GM19023 (cell line): ENCODE measurements around the gene SPATA3.

Experiments used
- ATAC-seq: cut with Tn5 transposase; IDR thresholded peaks from one replicate; pipeline ENCODE4 v1.9.1; 2021; ENCODE audit warnings: mild to moderate bottlenecking, moderate library complexity; ENCODE audit not compliant: unreplicated experiment

The SPATA3 gene

DNA sequence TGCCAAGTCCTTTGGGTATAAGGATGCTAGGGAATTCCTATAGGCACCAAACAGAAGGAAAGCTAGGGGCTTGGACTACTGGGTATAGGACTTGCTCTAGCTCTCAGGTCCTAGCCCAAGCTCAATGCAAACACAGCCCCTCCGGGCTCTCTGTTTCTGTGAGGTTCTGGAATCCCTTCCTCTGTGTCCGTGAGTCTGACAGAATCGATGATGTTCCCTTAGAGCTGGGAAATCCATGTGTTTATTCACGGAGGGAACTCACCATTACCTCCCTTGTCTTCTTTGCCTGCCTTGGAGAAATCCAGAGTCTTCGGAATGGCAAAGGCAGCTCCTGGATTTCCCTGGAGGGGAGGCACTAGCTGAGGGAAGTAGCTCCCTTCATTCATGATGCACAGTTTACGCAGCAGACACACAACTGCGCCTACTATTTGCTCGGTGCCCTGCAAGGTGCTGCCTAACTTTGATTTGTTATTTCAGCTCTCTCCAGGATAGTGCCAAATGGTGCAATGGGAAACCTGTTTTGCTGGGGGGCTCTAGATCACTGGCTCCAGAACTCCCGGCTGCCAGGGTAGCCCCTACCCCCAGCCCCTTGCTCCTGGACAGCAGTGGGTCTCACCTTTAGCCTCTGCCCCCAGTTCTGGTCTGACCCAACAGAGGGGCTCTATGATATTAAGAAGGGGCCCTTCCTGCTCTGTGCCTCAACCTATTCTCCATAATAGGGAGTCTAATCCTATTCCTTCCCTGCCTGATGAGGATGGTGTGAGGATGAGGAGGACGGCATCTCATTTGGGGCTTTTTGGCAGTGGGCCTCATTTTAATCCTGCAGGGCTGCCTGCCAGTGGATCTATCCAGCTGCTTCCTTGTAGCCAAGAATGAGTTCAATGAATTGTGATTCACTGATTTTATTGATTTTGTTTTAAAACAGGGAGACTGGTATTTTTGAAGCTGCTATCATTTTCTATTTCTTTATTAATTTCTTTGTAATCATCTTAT, 52.3 kb downstream of the SPATA3 start:
- no peak for ATAC-seq

DNA sequence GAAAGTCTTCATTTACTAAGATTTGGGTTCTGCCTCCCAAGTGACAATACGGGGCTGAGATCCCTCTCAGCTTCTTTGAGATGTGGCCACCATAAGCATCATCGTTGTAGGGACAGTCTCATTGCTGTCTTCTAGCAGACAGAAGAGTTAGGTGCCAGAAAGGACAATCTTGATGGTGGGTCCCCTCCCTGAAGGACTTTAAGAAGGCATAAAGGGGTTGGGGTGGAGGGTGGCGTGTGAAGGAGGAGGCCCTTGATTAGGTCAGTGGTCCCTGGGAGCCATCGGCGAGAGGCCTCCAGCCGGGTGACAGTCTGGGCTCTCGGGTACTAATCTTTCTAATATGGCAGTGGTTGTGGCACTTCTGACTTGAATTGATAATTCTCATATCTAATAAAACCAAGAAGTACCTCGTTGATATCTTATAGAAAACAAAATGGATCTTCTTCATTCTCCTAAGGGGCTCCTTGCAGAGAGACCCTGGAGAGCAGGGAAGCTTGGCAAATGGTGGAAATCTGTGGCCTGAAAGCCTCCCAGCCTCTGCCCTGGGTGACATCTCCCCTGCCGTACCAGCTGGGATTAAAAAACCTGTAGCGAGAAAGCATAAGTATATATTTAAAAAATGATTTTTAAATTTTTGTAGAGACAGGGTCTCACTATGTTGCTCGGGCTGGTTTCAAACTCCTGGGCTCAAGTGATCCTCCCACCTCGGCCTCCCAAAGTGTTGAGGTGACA, 53.5 kb downstream of the SPATA3 start:
- no peak for ATAC-seq

DNA sequence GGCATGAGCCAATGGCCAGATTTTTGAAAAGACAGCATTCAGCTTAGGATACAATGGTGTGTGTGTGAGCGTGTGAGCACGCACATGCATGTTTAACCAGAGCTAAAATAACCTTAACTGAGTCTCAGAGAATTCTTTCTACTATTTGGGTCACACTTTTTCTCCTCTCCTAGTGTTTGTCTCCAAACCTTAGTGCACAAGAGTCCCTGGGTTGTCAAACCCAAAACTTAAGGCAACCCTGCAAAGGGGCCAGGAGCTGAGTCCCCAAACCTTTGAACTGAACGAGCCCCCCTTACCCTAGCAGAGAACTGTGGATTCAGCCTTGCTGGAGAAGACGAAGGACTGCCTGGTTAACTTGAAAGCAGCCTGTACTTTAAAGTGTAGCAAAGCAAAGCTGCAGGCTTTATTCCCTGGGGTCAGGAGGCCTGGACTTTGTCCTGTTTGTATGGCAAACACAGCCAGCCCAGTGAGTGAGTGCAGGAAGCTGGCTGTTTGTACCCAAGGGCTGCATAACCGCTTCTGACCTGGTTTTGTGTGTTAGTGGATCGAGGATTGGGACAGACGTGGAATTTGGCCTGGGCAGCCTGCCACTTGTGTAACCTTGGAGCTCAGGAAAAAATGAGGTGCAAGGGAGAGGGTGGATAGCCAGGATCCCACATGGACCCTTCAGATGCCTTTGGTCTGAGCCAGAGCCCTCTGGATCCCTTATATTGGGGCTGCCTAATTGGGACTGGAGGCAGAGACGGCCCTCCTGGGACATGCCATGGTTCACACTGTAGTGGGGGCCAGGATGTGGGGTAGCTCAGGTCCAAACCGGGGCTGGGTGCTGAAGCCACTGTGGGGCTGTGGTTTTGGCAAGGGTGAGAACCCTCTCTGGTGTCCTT, 54.3 kb downstream of the SPATA3 start:
- no peak for ATAC-seq

DNA sequence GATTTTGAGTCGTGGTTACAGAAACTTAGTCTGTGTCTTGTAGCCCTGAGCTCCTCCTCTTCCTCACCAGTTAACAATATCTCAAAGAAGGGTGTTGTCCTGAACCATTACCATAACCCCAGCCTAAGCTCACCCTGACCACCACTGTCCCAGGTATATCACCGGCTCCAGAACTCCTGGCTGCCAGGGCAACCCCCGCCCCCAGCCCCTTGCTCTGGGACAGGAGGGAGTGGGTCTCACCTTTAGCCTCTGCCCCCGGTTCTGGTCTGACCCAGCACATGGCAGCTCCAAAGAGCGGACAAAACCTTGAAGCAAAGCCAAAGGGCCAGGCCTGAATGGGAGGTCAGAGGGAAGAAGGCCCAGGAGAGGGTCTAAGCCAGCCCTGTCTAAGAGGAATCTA, 55.2 kb downstream of the SPATA3 start:
- no peak for ATAC-seq

DNA sequence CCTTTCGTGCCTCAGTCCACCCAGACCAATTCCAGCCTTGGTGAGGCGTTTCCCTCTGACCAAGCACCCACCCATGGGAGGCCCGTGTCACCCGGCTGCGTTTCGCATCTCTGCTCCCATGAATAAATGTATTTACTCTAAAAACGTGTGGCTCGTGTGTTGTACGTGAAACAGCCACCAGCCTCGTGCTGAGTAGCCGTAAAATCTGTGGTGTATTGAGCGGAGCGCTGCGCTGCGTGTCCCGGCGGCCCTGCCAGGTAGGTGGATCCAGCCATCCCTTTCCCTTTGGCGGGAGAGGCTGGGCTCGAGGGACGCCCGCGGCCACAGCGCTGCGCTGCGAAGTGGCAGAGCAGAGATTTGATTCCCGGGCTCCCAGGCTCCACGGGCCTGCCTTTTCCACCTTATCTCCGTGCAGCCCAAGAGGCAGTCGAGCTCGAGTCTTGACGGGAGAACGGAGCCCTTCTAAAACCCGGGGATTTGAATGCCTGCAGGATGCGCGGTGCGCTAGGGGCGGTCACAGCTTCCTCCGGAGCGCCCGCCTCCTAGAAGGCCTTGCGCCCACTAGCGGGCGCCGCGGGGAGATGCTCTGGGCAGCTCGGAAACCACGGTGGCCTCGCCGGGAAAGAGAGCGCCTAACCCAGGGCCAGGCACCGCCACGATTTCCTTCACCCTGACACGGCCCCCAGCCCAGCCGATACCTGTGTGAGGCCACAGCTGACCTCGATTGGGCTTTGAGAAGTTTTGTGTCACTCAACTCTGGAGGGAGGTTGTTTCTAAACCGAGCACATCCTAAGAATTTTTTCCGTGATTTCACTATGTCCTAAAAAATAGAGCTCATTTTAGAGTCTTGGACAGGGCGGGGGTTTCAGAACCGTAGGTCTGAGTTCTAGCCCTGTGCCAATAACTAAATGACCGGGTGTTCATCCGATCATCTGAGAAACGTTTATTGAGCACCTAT, 56.9 kb downstream of the SPATA3 start:
- peak; percentile 58 for ATAC-seq

DNA sequence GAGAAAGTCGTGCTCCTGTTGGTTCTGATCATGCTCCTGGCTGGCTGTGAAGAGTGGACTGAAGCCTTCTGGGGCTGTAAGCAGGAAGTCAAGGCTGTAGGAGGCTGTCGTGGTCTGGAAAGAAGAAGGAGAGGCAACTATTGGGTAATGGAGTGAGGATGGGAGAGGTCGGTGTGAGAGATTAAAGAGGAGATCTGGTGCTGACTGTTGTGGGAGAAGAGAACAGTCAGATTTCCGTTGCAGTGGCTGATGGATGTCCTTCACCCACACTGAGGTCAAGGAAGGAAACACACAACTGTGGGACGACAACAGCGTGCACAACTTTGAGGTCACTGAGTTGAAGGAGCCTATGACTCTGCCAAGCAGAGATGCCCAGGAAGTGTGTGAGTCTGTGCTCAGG, 57.9 kb downstream of the SPATA3 start:
- no peak for ATAC-seq

DNA sequence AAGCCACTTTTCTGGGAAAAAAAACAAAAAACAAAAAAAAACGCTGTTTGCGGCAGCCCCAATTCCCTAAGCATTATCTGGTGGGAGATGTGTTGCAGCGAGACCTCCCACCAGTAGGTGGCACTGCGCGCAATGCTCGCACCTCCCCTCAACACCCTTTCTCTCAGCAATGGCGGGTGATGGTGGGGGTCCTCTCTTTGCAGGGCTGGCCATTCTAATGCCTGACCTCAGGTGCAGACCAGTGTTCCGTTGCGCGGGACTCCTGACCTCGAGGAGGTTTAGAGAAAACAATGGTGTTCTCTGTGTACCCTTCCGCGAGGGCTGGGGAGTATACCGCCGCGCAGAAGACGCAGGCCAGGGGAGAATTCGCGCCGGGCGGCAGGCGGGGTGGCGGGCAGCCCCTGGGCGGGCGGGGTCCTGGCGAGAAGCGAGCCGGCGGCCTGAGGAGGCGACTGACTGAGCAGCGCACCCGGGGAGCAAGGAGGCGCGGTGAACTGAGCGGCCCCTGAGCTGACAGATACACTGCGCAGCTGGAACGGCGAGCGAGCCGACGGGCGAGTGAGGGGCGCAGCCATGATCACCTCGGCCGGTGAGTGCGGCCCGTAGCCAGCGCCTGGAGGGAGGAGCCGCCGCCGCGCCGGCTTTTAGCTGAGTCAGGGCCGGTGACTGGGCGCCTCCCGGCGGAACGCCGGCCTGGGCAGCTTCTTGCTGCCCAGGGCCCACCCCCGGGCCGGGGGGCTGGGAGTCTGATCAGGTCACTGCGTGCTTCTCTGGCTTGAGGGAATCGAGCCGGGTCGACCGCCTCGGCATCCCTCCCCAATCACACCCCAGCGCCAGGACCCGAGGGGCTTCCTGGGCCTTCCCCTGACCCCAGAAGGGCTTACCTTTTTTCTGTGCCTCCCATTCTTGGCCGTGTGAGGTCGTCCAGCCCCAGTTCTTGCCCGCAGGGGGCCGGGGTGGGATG, 60.8 kb downstream of the SPATA3 start, which contains the start of gene PSMD1:
Gene PSMD1, plus strand, starts transcription at position 415 of the 964 bp plus-strand sequence. Its CDS starts 159 bp downstream, at position 574.
- ATAC-seq, result peak; percentile 71

DNA sequence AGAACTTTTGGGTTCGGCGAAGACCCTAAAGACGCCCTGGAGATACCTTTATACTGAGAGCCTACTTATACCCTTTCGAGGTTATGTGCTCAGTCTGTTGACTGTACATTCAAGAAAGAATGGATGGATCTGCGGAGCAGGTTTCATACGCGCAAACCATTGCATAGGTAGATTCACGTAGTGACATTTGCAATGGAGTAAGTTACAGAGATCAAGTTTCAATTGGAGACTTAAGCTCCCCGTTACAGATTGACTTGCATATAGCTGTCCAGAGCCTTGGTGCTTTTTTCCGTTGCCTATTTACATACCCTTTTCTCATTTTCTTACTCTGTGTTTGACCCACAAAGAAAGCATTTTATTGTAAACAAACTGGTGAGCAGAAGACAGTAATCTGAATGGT, 61.7 kb downstream of the SPATA3 start:
- no peak for ATAC-seq
